ENCODE data around the gene COMMD9. TPM values are rescaled to one million over a fixed set of nuclear protein-coding genes. Genes with fewer than 3 reads are reported as not detected.
A peak's percentile ranks its signal among the peaks of the same experiment; 100 is the strongest.

Gene COMMD9
- total RNA-seq, 1 experiment from 2014 or later = 58.3 TPM

GRCh38 chr11:36311926-36312595, 22.8 kb upstream of the COMMD9 start:
- peak overlapping the region; percentile 98 for H3K27ac ChIP-seq
- H3K27me3 ChIP-seq (replicated peaks) = no peaks in the 10 kb centered on the region
- no peaks in the 10 kb centered on the region for H3K9me3 ChIP-seq (replicated peaks)
- peaks cover 38% of the 10 kb centered on the region for H3K4me1 ChIP-seq (replicated peaks)
- H3K36me3 ChIP-seq = no peaks in the 10 kb centered on the region
- peak in 1 of 2 experiments; percentile 64 for DNase-seq (ENCODE audit: low read depth in 1 of 2, low spot score in 2 of 2)
- H3K4me3 ChIP-seq = no peak overlapping the region

GRCh38 chr11:36309779-36310178, 20.6 kb upstream of the COMMD9 start:
- peaks cover 38% of the 10 kb centered on the region for H3K4me1 ChIP-seq (replicated peaks)
- peak in 1 of 2 experiments; percentile 18 for DNase-seq (ENCODE audit: low read depth in 1 of 2, low spot score in 2 of 2)
- H3K36me3 ChIP-seq = no peaks in the 10 kb centered on the region
- H3K4me3 ChIP-seq = no peak overlapping the region
- H3K27me3 ChIP-seq (replicated peaks) = no peaks in the 10 kb centered on the region
- H3K9me3 ChIP-seq (replicated peaks) = no peaks in the 10 kb centered on the region
- peak overlapping the region; percentile 98 for H3K27ac ChIP-seq

- DNase-seq (ENCODE audit: low read depth in 1 of 2, low spot score in 2 of 2) = no peak
- H3K27ac ChIP-seq = no peak overlapping the region
- no peak overlapping the region for H3K4me3 ChIP-seq
- no peaks in the 10 kb centered on the region for H3K36me3 ChIP-seq
- H3K27me3 ChIP-seq (replicated peaks) = no peaks in the 10 kb centered on the region
- H3K4me1 ChIP-seq (replicated peaks) = peaks cover 38% of the 10 kb centered on the region
- no peaks in the 10 kb centered on the region for H3K9me3 ChIP-seq (replicated peaks)
Measured at GRCh38 chr11:36308577-36308976, 19.4 kb upstream of the COMMD9 start.

- Histone ChIP-seq H3K27ac (no peak overlapping the region), H3K4me3 (no peak overlapping the region), H3K9me3 (replicated peaks) (no peaks in the 10 kb centered on the region), H3K4me1 (replicated peaks) (peaks cover 24% of the 10 kb centered on the region), H3K27me3 (replicated peaks) (no peaks in the 10 kb centered on the region), H3K36me3 (no peaks in the 10 kb centered on the region)
- peak; percentile 47 to 55 for DNase-seq (ENCODE audit: low read depth in 1 of 2, low spot score in 2 of 2)
Measured at GRCh38 chr11:36306888-36307287, 17.7 kb upstream of the COMMD9 start.

- H3K4me3 ChIP-seq = no peak overlapping the region
- no peaks in the 10 kb centered on the region for H3K27me3 ChIP-seq (replicated peaks)
- H3K4me1 ChIP-seq (replicated peaks) = peaks cover 5% of the 10 kb centered on the region
- H3K36me3 ChIP-seq = no peaks in the 10 kb centered on the region
- no peak overlapping the region for H3K27ac ChIP-seq
- no peak for DNase-seq (ENCODE audit: low read depth in 1 of 2, low spot score in 2 of 2)
- no peaks in the 10 kb centered on the region for H3K9me3 ChIP-seq (replicated peaks)
Measured at GRCh38 chr11:36305047-36305446, 15.8 kb upstream of the COMMD9 start.

GRCh38 chr11:36304351-36304750, 15.1 kb upstream of the COMMD9 start:
- H3K4me3 ChIP-seq = no peak overlapping the region
- H3K36me3 ChIP-seq = no peaks in the 10 kb centered on the region
- no peaks in the 10 kb centered on the region for H3K9me3 ChIP-seq (replicated peaks)
- no peak for DNase-seq (ENCODE audit: low read depth in 1 of 2, low spot score in 2 of 2)
- H3K27ac ChIP-seq = no peak overlapping the region
- no peaks in the 10 kb centered on the region; the same call in 1 of the 2 replicates for H3K4me1 ChIP-seq (replicated peaks)
- H3K27me3 ChIP-seq (replicated peaks) = no peaks in the 10 kb centered on the region

- Histone ChIP-seq H3K27me3 (replicated peaks) (no peaks in the 10 kb centered on the region), H3K9me3 (replicated peaks) (no peaks in the 10 kb centered on the region), H3K36me3 (no peaks in the 10 kb centered on the region), H3K4me1 (replicated peaks) (peaks cover 10% of the 10 kb centered on the region), H3K27ac (no peak overlapping the region), H3K4me3 (no peak overlapping the region)
- DNase-seq (ENCODE audit: low read depth in 1 of 2, low spot score in 2 of 2) = peak in 1 of 2 experiments; percentile 13
Measured at GRCh38 chr11:36300650-36301049, 11.4 kb upstream of the COMMD9 start.

GRCh38 chr11:36296884-36297543, 7.8 kb upstream of the COMMD9 start:
- H3K4me1 ChIP-seq (replicated peaks) = peaks cover 10% of the 10 kb centered on the region
- H3K4me3 ChIP-seq = no peak overlapping the region
- no peaks in the 10 kb centered on the region for H3K27me3 ChIP-seq (replicated peaks)
- peak; percentile 10 to 13 for DNase-seq (ENCODE audit: low read depth in 1 of 2, low spot score in 2 of 2)
- no peaks in the 10 kb centered on the region for H3K9me3 ChIP-seq (replicated peaks)
- H3K36me3 ChIP-seq = no peaks in the 10 kb centered on the region
- no peak overlapping the region for H3K27ac ChIP-seq

- no peaks in the 10 kb centered on the region for H3K9me3 ChIP-seq (replicated peaks)
- no peak within 1 kb of the TSS for H3K27ac ChIP-seq
- no peaks in the 10 kb centered on the region for H3K36me3 ChIP-seq
- peaks cover 10% of the 10 kb centered on the region for H3K4me1 ChIP-seq (replicated peaks)
- H3K27me3 ChIP-seq (replicated peaks) = no peaks in the 10 kb centered on the region
- H3K4me3 ChIP-seq = no peak within 1 kb of the TSS
- no peak for DNase-seq (ENCODE audit: low read depth in 1 of 2, low spot score in 2 of 2)
Measured at GRCh38 chr11:36295926-36296325, 6.7 kb upstream of the COMMD9 start, which contains the start of gene PRR5L. PRR5L (plus strand) TSS chr11:36296288; CDS start chr11:36401122, 104,834 bp downstream.

GRCh38 chr11:36292311-36292722, 3.1 kb upstream of the COMMD9 start:
- no peaks in the 10 kb centered on the region for H3K9me3 ChIP-seq (replicated peaks)
- peaks cover 14% of the 10 kb centered on the region for H3K4me1 ChIP-seq (replicated peaks)
- no peaks in the 10 kb centered on the region for H3K36me3 ChIP-seq
- H3K27me3 ChIP-seq (replicated peaks) = no peaks in the 10 kb centered on the region
- no peak overlapping the region for H3K4me3 ChIP-seq
- H3K27ac ChIP-seq = no peak overlapping the region
- DNase-seq (ENCODE audit: low read depth in 1 of 2, low spot score in 2 of 2) = peak; percentile 44 to 60

- DNase-seq (ENCODE audit: low read depth in 1 of 2, low spot score in 2 of 2) = peak in 1 of 2 experiments; percentile 30
- Histone ChIP-seq H3K9me3 (replicated peaks) (no peaks in the 10 kb centered on the region), H3K27ac (no peak overlapping the region)
Measured at GRCh38 chr11:36288442-36289225, 590 bp downstream of the COMMD9 start.

GRCh38 chr11:36282926-36283325, 6.3 kb downstream of the COMMD9 start:
- H3K4me1 ChIP-seq (replicated peaks) = no peaks in the 10 kb centered on the region
- no peak overlapping the region for H3K27ac ChIP-seq
- no peak for DNase-seq (ENCODE audit: low read depth in 1 of 2, low spot score in 2 of 2)
- no peaks in the 10 kb centered on the region for H3K36me3 ChIP-seq
- H3K4me3 ChIP-seq = no peak overlapping the region
- no peaks in the 10 kb centered on the region for H3K9me3 ChIP-seq (replicated peaks)
- H3K27me3 ChIP-seq (replicated peaks) = no peaks in the 10 kb centered on the region

More at GRCh38 chr11:36288442-36289225, 590 bp downstream of the COMMD9 start:
- peaks cover 6% of the 10 kb centered on the region for H3K4me1 ChIP-seq (replicated peaks)
- H3K36me3 ChIP-seq = no peaks in the 10 kb centered on the region
- H3K4me3 ChIP-seq = peak overlapping the region; percentile 47
- H3K27me3 ChIP-seq (replicated peaks) = no peaks in the 10 kb centered on the region

GRCh38 chr11:36281850-36282249, 7.4 kb downstream of the COMMD9 start:
- no peak for DNase-seq (ENCODE audit: low read depth in 1 of 2, low spot score in 2 of 2)
- H3K36me3 ChIP-seq = no peaks in the 10 kb centered on the region
- H3K4me1 ChIP-seq (replicated peaks) = no peaks in the 10 kb centered on the region
- no peak overlapping the region for H3K4me3 ChIP-seq
- H3K9me3 ChIP-seq (replicated peaks) = no peaks in the 10 kb centered on the region
- no peaks in the 10 kb centered on the region for H3K27me3 ChIP-seq (replicated peaks)
- no peak overlapping the region for H3K27ac ChIP-seq

- H3K36me3 ChIP-seq = no peaks in the 10 kb centered on the region
- no peaks in the 10 kb centered on the region for H3K9me3 ChIP-seq (replicated peaks)
- DNase-seq (ENCODE audit: low read depth in 1 of 2, low spot score in 2 of 2) = peak in 1 of 2 experiments; percentile 10
- H3K4me1 ChIP-seq (replicated peaks) = no peaks in the 10 kb centered on the region
- no peak overlapping the region for H3K27ac ChIP-seq
- H3K4me3 ChIP-seq = no peak overlapping the region
- H3K27me3 ChIP-seq (replicated peaks) = no peaks in the 10 kb centered on the region
Measured at GRCh38 chr11:36280531-36280930, 8.7 kb downstream of the COMMD9 start.

Measured in SJSA1 (cell line).